ENCODE measurements around the gene KRT33A.
"Not testable (repeated sequence)": the region's sequence is repeated elsewhere in the genome, so short reads cannot be mapped to it uniquely, and the experiment has no call there.

KRT33A gene

DNA sequence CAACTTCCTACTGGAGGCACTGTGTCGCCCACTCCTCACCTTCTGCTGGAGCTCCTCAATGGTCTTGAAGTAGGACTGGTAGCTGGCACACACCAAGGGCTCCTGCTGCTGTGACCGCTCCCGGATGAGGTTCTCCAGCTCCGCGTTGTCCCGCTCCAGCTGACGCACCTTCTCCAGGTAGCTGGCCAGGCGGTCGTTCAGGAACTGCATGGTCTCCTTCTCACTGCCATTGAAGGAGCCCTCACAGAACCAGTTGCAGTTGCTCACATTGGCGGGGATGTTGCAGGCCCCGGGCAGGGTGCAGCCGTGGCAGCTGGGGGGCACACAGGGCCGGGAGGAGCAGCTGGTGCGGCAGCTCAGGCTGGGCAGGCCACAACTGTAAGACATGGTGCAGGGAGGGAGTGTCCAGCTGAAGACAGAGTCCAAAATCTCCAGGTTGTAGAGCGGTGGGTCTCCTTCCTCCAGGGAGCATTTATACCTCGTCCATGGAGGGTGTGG lies at the start of gene KRT33A:
Gene KRT33A (minus strand): TSS at position 448 of the 498 bp plus-strand sequence. CDS start 61 bp downstream, at position 387.
- not testable (repeated sequence) for DNase-seq

DNA sequence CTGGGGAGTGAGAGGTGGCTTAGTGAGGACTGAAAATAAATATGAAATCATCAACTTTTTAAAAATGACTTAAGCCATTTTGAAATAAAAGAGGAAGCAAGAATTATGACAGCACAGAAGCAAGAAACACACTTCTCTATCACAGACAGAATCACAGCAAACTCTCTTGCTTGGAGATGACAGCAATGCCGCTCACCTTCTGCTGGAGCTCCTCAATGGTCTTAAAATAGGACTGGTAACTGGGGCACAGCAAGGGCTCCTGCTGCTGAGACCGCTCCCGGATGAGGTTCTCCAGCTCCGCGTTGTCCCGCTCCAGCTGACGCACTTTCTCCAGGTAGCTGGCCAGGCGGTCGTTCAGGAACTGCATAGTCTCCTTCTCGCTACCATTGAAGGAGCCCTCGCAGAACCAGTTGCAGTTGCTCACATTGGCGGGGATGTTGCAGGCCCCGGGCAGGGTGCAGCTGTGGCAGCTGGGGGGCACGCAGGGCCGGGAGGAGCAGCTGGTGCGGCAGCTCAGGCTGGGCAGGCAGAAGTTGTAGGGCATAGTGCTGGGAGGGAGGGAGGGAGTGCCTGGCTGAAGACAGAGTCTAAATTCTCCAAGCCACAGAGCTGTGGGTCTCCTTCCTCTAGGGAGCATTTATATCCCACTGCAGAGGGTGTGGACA lies 46.5 kb upstream of the KRT33A start, which contains the start of gene KRT31:
Gene KRT31 (minus strand): TSS at position 613 of the 665 bp plus-strand sequence. CDS start 69 bp downstream, at position 544.
- DNase-seq: no peak

- no peak for DNase-seq
Observed at GRCh38 chr17:41396340-41396739, 45.7 kb upstream of the KRT33A start.

GRCh38 chr17:41395611-41396010 lies 45.0 kb upstream of the KRT33A start:
- no peak for DNase-seq

- not testable (repeated sequence) for DNase-seq
Observed at GRCh38 chr17:41395044-41395443, 44.4 kb upstream of the KRT33A start.

DNA sequence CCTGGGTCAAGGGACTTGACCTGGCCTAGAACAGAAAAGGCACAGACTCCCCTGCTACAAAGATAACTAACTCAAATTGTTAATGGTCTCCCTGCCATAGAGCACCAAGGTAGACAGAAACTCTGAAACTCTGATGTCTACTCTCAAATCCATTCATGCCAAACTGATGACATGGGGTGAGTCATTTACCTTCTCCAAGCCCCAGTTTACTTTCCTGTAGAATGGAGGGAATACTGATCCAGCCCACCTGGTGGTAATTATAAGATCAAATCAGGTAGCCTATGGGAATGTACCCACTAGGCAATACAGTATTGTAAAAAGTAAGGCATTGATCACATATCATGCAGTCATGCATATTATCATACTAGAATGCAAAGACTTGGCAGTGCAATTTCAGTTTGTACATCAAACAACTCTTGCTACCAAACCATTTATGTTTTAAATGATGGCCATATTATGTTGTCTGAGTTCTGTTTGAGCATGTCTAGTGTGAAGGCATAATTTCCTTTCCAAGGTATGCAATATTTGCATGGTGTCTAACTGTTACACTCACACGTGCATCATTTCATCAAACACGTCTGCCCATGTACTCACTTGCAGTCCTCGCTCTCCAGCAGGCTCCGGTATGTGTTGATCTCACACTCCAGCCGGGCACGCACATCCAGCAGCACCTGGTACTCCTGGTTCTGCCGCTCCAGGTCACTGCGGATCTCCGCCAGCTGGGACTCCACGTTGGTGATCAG lies 43.8 kb upstream of the KRT33A start:
- DNase-seq: no peak

- DNase-seq: no peak
Observed at GRCh38 chr17:41393826-41394225, 43.2 kb upstream of the KRT33A start.

- no peak for DNase-seq
Observed at GRCh38 chr17:41393294-41393693, 42.7 kb upstream of the KRT33A start.

DNA sequence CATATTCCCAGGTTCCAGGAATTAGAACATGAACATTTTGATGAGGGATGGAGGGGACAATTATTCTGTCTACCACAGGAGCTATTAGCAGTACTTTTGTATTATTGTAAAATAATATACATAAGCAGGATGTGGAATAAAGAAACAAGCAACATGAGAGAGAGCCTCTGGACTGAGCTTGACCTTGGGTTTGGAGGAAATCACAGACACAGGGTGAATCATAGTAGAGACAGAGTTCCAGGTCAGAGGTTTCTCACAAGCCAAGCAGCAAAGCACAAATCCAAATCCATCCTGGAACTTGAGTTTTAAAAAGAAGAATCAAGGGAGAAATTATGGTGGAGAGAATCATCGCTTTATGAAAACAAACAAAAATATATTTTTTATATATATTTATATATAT lies 41.6 kb upstream of the KRT33A start:
- DNase-seq: no peak

DNA sequence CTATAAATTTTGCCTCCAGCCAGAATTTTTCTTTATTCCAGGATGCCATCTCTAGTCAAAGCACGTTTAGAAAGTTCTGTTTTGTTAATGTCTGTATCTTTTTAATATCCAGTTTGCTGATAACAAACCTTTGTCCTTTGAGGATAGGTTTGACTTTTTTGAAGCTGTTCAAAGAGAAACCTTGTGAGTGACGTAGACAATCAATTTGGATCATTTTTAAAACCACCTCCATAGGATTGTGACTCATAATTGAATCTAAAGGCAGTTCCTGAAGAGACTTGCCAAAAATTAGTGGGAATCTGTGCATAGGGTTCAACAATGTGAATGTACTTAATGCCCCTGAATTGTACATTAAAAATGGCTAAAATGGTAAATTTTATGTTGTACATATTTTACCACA lies 40.9 kb upstream of the KRT33A start:
- DNase-seq: no peak

DNA sequence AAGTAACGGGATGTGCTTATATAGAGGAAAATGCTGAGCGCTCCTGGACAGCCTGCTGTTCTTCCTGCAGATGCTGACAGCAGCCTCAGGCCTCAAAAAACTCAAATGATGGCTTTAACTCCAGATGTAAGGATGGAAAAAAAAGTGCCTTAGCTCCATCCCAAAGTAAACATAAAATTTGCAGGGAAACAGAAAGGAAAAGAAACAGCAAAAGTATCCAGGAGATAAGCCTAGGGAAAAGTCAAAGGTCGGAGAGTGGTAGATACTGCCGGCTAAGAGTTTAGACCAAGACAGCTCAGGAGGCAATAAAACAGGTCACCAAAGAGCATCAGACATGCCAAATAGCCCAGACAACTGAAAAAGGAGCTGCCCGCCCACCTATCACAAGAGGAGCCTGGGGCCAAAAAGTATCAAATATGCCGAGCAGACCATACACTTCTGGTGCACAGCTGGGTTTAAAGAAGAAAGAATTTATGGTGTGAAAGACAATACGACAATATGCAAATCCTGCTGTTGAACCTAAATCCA lies 39.8 kb upstream of the KRT33A start:
- DNase-seq: no peak

- DNase-seq: no peak
Observed at GRCh38 chr17:41387670-41388069, 37.0 kb upstream of the KRT33A start.

DNA sequence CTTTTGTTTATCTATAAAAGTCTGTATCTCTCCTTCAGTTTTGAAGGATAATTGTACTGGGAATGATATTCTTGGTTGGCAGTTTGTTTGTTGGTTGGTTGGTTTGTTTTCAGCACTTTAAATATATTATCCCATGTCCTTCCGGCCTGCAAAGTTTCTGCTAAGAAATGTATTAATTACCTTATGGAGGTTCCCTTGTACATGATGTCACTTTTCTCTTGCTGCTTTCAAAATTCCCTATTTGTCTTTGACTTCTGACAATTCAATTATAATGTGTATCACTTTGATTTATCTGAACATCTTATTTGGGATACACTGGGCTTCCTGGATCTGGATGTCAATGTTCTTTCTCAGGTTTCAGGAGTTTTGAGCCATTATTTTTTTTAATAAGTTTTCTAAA lies 35.6 kb upstream of the KRT33A start:
- DNase-seq: no peak

DNA sequence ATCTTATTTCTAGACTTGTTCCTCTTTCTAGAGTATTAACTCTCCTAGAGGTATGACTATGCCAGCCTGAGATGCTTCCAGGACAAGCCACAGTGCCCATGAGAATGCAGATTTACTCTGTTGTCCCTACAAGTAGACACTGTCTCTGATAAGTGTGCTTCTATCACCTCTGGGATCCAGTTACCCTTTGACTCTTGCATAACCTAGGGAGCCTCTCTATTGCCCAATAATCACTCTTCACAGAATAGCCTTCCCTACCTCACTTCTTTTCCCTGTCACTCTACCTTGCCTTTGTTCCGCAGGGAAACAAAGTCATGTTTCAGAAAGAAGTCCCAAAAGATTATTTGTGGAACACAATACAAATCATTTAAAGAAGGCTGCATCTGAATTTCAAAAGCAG lies 33.1 kb upstream of the KRT33A start:
- no peak for DNase-seq

GRCh38 chr17:41382394-41382793 lies 31.8 kb upstream of the KRT33A start:
- DNase-seq: no peak

GRCh38 chr17:41381943-41382342 lies 31.3 kb upstream of the KRT33A start, which contains the start of gene KRT34:
TSS of gene KRT34 (minus strand) at chr17:41382306. CDS start at chr17:41382246, 60 bp downstream.
- DNase-seq: not testable (repeated sequence)

GRCh38 chr17:41380091-41380490 lies 29.5 kb upstream of the KRT33A start:
- DNase-seq: not testable (repeated sequence)

DNA sequence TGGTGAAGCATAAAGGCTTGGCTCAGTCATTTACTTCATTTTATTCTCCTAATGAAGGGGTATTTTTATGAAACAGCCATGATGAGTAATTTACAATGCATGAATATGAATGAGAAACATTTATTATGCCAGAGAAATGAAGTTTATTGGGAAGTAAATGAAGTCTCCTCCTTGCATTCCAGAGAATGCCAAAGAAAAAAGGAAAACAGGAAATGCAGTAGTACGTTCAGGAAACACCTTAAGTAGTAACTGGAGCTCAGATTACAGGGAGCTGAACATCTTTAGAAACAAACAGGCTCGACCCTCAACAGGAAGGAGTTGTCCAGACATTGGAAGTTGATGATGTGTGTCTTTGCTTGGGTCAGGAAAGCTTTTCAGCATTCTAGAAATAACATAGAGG lies 26.9 kb upstream of the KRT33A start:
- DNase-seq: no peak

DNA sequence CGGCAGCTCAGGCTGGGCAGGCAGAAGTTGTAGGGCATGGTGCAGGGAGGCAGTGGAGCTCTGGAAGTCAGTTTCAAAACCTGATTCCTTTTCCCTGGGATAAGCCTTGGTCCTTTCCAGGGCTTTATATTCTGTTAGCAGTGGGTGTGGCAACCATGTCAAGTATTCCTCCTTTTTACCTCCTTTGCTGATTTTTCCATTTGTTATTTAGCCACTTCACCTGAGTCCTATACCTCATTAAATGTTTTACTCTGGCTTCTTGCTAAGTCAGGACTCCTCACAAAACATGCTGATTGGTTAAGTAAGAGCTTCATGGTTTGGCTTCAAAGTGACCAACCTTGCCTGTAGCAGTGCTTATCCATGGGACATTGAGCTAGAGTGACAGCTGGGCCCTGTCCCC lies 19.1 kb upstream of the KRT33A start, which contains the start of gene KRT33B:
Gene KRT33B (minus strand): TSS at position 101 of the 400 bp plus-strand sequence. CDS start 63 bp downstream, at position 38.
- no peak for DNase-seq

DNA sequence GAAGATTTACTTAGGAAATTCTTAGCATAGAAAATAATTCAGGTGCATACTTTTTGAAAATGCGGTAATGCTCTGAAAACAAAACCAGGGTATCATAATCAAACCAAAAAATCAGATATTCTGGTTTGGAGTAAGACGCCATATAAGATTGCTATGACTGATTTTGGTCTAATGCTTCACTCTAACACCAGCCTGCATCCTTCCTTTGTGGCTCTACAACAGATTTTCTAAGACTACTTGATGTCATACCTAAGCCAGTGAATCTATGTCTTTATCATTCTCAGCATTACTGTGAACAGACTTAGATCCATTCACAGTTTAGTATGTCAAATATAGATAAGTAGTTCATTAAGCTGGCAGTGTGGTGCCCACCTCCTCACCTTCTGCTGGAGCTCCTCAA lies 18.4 kb upstream of the KRT33A start:
- DNase-seq: no peak

DNA sequence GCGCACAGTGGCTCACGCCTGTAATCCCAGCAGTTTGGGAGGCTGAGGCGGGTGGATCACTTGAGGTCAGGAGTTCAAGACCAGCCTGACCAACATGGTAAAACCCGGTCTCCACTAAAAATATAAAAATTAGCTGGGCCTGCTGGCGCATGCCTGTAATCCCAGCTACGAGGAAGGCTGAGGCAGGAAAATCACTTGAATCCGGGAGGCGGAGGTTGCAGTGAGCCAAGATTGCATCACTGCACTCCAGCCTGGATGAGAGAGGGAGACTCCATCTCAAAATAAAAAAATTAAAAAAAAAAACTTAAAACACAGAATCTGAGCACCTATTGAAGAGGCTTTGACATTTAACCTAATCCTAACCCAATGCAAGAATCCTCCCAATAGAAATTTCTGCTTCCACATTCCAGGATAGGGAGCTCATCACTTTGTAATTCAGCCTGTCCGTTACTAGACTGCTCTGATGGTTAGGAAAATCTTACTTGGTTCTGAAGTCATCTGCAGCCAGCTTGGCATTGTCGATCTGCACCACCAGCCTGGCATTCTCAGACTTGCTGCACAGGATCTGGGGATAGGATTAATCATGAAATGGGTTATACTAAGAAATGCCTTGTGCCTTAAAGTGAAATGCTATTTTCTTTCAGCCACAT lies 16.9 kb upstream of the KRT33A start:
- no peak for DNase-seq

DNA sequence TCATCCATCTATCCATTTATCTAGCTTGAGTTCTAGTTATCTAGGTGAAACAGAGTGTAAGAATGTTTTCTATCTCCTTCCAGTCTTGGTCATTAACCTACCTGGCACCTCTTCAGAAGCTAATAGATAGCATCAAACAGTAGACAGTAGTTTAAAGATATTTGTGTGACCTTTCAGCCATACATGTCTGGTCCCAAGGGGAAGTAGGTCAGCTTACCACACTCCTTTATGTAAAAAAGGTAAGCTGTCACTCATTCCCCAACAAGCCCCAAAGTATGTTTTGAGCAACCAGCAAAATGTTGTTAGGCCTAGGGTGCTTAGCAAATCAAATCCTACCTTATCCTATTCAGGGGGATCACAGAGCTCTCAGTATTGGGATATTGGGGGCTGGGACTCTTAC lies 15.4 kb upstream of the KRT33A start:
- DNase-seq: no peak

GRCh38 chr17:41363881-41364280 lies 13.3 kb upstream of the KRT33A start:
- no peak for DNase-seq
